ENCODE measurements around the gene CBX5. TPM values are rescaled to one million over a fixed set of nuclear protein-coding genes. Genes with fewer than 3 reads are reported as not detected.

Gene CBX5
- total and polyA plus RNA-seq, 9 of the 15 experiments (the other 6 are each of a cell fraction or from before 2014, with no cell fraction given): 32.6 to 102 (median 59.2) TPM

DNA sequence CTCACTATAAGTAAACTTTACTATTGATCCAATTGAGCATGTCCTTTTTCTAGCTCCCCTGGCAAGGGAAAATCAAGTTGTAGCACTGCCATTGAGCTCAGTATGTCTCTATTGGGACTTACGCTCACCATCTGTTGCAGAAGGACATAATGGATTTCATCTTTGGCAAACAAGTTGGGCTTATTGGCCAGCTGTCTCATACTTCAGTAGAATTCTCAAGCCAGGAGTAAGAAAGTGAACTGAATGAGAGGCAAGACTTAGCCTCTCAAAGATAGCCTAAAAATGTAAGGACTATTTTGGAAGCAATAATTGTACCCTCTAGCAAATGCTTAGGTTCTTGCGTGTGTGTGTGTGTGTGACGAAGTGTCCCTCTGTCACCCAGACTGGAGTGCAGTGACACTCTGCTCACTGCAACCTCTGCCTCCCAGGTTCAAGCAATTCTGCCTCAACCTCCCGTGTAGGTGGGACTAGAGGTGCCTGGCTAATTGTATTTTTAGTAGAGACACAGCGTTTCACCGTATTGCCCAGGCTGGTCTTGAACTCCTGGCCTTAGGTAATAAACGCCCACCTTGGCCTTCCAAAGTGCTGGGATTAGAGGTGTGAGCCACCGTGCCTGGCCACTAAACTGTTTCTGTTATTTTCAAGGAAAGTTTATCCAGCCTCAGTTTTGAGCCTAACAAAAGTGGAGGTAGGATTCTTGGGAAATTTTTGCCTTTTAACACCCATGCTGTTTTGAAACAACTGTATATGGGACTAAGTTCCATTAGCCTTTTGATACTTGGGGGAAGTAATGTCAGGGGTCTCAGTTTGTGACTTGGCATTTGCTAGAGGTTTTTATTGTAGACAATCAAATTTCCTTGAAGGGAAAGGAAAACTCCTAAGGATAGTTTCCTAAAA is 7.6 kb upstream of the CBX5 start (continued):
- TF ChIP-seq, protein P1, sequence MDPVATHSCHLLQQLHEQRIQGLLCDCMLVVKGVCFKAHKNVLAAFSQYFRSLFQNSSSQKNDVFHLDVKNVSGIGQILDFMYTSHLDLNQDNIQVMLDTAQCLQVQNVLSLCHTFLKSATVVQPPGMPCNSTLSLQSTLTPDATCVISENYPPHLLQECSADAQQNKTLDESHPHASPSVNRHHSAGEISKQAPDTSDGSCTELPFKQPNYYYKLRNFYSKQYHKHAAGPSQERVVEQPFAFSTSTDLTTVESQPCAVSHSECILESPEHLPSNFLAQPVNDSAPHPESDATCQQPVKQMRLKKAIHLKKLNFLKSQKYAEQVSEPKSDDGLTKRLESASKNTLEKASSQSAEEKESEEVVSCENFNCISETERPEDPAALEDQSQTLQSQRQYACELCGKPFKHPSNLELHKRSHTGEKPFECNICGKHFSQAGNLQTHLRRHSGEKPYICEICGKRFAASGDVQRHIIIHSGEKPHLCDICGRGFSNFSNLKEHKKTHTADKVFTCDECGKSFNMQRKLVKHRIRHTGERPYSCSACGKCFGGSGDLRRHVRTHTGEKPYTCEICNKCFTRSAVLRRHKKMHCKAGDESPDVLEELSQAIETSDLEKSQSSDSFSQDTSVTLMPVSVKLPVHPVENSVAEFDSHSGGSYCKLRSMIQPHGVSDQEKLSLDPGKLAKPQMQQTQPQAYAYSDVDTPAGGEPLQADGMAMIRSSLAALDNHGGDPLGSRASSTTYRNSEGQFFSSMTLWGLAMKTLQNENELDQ (CRISPR knock-in tag; IDR thresholded peaks at IDR 0.05; ENCODE audit: borderline replicate concordance): 0 out of 2 replicates have a peak, but pooled peaks have one; percentile 45
- TF ChIP-seq, protein P2, sequence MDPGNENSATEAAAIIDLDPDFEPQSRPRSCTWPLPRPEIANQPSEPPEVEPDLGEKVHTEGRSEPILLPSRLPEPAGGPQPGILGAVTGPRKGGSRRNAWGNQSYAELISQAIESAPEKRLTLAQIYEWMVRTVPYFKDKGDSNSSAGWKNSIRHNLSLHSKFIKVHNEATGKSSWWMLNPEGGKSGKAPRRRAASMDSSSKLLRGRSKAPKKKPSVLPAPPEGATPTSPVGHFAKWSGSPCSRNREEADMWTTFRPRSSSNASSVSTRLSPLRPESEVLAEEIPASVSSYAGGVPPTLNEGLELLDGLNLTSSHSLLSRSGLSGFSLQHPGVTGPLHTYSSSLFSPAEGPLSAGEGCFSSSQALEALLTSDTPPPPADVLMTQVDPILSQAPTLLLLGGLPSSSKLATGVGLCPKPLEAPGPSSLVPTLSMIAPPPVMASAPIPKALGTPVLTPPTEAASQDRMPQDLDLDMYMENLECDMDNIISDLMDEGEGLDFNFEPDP (CRISPR knock-in tag; IDR thresholded peaks at IDR 0.05): 0 out of 2 replicates have a peak, but pooled peaks have one; percentile 16
- TF ChIP-seq FOXA3 (CRISPR knock-in tag; conservative IDR thresholded peaks at IDR 0.05 in 1 of 2, IDR thresholded peaks at IDR 0.05 in 1 of 2): no peak
- TF ChIP-seq ZNF830 (CRISPR knock-in tag; IDR thresholded peaks at IDR 0.05): 0 out of 2 replicates have a peak, but pooled peaks have one; percentile 36
- peak; percentile 88 for TF ChIP-seq POLR2B (IDR thresholded peaks at IDR 0.05; ENCODE audit: low read depth, partially characterized antibody)
- TF ChIP-seq NR2F6 (CRISPR knock-in tag; IDR thresholded peaks at IDR 0.05): 0 out of 2 replicates have a peak, but pooled peaks have one; percentile 41
